GM06990 (cell line): ENCODE results near the gene LIN7B.

Experiments
- DNase-seq: peaks from one replicate; pipeline ENCODE4 v3.0.0-alpha.2; 2011; ENCODE audit not compliant: insufficient read length; ENCODE audit errors: extremely low read depth
- H3K27me3 ChIP-seq: replicated peaks from 2 replicates; pipeline ENCODE4 v1.6.0; 2011; ENCODE audit warnings: low read length; ENCODE audit not compliant: control insufficient read depth, insufficient read depth
- H3K36me3 ChIP-seq: 2 replicates; pipeline ENCODE4 v1.5.1; 2011; ENCODE audit warnings: low read length; ENCODE audit not compliant: control insufficient read depth, insufficient read depth
- H3K4me3 ChIP-seq: replicated peaks from 2 replicates; pipeline ENCODE4 v1.5.1; 2011; ENCODE audit warnings: low read depth, mild to moderate bottlenecking, control low read depth, low read length
- TF ChIP-seq, protein P1 (sequence below): IDR thresholded peaks from 2 replicates; pipeline ENCODE4 v1.5.1; 2011; ENCODE audit warnings: low read length, control low read depth, mild to moderate bottlenecking, inconsistent platforms; ENCODE audit not compliant: insufficient read depth, poor library complexity, severe bottlenecking

Gene LIN7B

DNA sequence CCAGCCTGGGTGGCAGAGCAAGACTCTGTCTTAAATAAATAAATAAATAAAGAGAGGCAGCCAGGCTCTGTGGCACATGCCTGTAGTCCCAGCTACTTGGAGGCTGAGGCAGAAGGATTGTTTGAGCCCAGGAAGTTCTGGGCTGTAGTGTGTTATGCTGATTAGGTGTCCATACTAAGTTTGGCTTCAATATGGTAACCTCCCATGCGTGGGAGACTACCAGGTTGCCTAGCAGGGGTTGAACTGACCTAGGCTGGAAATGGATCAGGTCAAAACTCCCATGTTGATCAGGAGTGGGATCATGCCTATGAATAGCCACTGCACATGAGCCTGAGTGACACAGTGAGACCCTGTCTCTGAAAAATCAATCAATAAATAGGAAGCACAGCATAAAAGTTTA is 32.9 kb upstream of the LIN7B start:
- TF ChIP-seq, protein P1, sequence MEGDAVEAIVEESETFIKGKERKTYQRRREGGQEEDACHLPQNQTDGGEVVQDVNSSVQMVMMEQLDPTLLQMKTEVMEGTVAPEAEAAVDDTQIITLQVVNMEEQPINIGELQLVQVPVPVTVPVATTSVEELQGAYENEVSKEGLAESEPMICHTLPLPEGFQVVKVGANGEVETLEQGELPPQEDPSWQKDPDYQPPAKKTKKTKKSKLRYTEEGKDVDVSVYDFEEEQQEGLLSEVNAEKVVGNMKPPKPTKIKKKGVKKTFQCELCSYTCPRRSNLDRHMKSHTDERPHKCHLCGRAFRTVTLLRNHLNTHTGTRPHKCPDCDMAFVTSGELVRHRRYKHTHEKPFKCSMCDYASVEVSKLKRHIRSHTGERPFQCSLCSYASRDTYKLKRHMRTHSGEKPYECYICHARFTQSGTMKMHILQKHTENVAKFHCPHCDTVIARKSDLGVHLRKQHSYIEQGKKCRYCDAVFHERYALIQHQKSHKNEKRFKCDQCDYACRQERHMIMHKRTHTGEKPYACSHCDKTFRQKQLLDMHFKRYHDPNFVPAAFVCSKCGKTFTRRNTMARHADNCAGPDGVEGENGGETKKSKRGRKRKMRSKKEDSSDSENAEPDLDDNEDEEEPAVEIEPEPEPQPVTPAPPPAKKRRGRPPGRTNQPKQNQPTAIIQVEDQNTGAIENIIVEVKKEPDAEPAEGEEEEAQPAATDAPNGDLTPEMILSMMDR = no peak
- H3K4me3 ChIP-seq = no peak overlapping the region
- no peaks in the 10 kb centered on the region for H3K36me3 ChIP-seq
- DNase-seq = no peak
- H3K27me3 ChIP-seq = no peaks in the 10 kb centered on the region

DNA sequence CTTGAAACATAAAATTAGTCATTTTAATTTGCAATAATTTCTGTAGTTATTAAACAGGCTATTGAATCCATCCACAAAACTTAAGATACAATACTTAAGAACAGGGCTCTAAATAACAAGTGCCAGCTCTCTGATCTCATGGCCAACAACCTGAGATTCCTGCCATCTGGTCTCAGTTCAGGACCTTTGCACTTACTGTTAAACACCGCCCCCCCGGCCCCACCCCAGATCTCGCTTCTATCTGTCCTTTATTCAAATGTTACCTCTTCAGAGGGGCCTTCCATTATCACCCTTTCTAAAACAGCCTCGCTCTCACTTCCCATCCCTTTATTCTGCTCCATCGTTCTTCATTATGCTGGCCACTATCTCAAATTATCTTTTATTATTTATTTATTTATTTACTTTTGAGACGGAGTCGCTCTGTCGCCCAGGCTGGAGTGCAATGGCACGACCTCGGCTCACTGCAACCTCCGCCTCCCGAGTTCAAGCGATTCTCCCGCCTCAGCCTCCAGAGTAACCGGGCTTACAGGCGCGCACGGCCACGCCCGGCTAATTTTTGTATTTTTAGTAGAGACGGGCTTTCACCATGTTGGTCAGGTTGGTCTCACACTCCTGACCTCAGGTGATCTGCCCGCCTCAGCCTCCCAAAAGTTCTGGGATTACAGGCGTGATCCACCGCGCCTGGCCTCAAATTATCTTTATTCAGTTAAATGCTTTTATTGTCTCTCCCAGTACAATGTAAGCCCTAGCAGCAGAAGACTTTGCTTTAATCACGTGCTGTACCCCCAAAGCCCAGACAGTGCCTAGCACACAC is 29.8 kb upstream of the LIN7B start:
- peak overlapping the region; percentile 97 for H3K4me3 ChIP-seq

DNA sequence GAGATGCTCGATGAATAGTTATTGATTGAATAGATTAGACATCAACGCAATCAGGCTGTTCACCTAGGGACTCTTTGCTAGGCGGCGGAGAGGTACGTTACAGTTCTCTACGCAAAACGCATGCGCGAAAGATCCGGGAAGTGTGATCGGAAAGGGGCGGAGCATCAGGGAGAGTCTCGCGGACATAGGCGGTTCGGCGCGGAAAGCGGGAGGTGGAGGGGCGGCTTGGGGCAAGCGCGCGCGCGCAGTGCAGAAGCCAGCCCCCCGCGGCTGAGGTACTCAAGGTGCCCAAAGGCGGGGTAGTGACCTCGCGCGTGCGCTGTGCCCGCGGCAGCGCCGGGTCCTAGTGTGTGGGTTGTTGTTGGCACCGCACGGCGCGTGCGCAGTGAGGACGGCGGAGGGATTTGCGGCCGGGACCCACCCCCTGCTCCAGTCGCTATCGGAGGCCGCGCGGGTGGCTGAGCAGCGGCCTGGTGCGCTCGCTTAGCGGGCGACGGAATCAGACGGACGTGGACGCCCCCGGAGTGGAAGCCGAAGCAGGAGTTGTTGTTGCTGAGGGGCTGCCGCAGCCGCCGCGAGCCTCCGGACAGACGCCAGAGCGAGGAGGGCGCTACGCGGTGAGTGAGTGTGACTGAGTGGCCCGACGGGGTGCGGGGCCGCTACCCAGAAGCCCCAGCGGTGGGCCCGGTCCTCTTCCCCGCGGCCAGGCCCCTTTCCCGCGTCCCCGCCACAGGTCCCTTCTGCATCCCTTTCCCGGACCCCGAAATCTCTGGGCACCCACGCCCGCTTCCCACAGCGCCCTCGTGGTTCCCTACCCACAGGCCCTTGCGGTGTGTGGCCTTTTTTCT is 28.9 kb upstream of the LIN7B start, which contains the start of gene SNRNP70:
Gene SNRNP70, plus strand, starts transcription at position 432 of the 848 bp plus-strand sequence. CDS start 964 bp downstream, outside the sequence.
- TF ChIP-seq, protein P1 = no peak

More for the DNA sequence above, 29.8 kb upstream of the LIN7B start:
- DNase-seq = no peak
- Histone ChIP-seq H3K27me3 (no peaks in the 10 kb centered on the region), H3K36me3 (peaks cover 6% of the 10 kb centered on the region)
- TF ChIP-seq, protein P1 = no peak

DNA sequence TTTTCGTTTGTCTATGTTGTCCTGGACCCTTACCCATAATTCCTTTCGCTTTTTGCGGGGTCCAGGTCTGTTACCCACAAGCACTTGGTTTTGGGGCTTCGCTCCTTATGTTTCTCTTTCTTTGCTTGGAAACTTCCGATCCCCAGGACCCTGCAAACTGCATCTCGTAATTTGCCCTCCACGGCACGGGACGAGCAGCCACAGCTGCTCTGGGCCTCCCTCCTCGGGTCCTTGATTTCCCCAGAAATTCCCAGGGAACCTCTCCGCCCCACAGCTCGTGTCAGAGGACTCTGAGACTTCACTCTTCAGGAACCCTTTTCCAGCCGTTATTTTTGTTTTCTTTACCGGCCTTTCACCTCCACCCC is 28.3 kb upstream of the LIN7B start:
- TF ChIP-seq, protein P1 = no peak
- no peak for DNase-seq

More for the DNA sequence above, 28.9 kb upstream of the LIN7B start, which contains the start of gene SNRNP70:
- peak within 1 kb of the TSS; percentile 97 for H3K4me3 ChIP-seq
- H3K27me3 ChIP-seq = no peaks in the 10 kb centered on the region
- H3K36me3 ChIP-seq = peaks cover 10% of the 10 kb centered on the region
- peak; percentile 100 for DNase-seq

DNA sequence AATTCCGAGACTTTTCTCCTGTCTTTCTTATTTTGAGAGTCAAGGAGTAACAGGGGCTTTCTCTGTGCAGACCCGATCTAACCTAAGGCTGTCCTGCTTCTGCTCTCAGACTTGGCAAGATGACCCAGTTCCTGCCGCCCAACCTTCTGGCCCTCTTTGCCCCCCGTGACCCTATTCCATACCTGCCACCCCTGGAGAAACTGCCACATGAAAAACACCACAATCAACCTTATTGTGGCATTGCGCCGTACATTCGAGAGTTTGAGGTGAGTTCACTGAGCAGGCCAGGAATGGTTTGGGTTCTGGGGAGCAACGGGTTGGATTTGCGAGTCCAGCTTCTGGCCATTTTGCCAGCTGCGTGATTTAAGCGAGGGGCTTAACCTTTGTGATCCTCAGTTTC is 27.9 kb upstream of the LIN7B start:
- H3K4me3 ChIP-seq = peak overlapping the region; percentile 97
- DNase-seq = no peak
- TF ChIP-seq, protein P1 = no peak
- peaks cover 17% of the 10 kb centered on the region for H3K36me3 ChIP-seq
- H3K27me3 ChIP-seq = no peaks in the 10 kb centered on the region

More for the DNA sequence above, 28.3 kb upstream of the LIN7B start:
- Histone ChIP-seq H3K36me3 (peaks cover 16% of the 10 kb centered on the region), H3K4me3 (peak overlapping the region; percentile 97), H3K27me3 (no peaks in the 10 kb centered on the region)
